Activated CD4-positive, alpha-beta T cell treated with anti-CD3 and anti-CD28 coated beads, Interleukin-2, amount 10 ng/mL, durations not matched to agents 24 days and 14 days (primary cell): ENCODE measurements around the gene ZNF688. TPM values are rescaled to one million over a fixed set of nuclear protein-coding genes. Genes with fewer than 3 reads are reported as not detected.

ENCODE experiments used
- DNase-seq: peaks from one replicate; pipeline ENCODE4 v3.0.0; 2022
- H3K27ac Mint-ChIP-seq: one replicate; pipeline ENCODE4 v1.8.0; 2022; ENCODE audit warnings: mild to moderate bottlenecking, mixed read lengths
- H3K27me3 Mint-ChIP-seq: one replicate; pipeline ENCODE4 v1.8.0; 2022; ENCODE audit warnings: mixed read lengths
- H3K36me3 Mint-ChIP-seq: one replicate; pipeline ENCODE4 v1.8.0; 2022; ENCODE audit warnings: low read depth, mild to moderate bottlenecking, mixed read lengths
- H3K4me1 Mint-ChIP-seq: one replicate; pipeline ENCODE4 v1.8.0; 2021; ENCODE audit warnings: mixed read lengths
- H3K4me3 Mint-ChIP-seq: one replicate; pipeline ENCODE4 v1.8.0; 2022; ENCODE audit warnings: mild to moderate bottlenecking, moderate library complexity, mixed read lengths
- H3K9me3 Mint-ChIP-seq: one replicate; pipeline ENCODE4 v1.8.0; 2021; ENCODE audit warnings: mixed read lengths
- intact Hi-C: fragments of 100-400 bp; cut with micrococcal nuclease; formaldehyde crosslinking; loops from one replicate; pipeline ENCODE4 v1.15.1; 2023
- total RNA-seq: library from RNA; stranded (reverse); gene quantifications from 2 replicates; pipeline ENCODE4 v1.2.3, GENCODE V29; 2022

ZNF688 gene
- total RNA-seq, 1 donor from 2014 or later, result 6.6 TPM

DNA sequence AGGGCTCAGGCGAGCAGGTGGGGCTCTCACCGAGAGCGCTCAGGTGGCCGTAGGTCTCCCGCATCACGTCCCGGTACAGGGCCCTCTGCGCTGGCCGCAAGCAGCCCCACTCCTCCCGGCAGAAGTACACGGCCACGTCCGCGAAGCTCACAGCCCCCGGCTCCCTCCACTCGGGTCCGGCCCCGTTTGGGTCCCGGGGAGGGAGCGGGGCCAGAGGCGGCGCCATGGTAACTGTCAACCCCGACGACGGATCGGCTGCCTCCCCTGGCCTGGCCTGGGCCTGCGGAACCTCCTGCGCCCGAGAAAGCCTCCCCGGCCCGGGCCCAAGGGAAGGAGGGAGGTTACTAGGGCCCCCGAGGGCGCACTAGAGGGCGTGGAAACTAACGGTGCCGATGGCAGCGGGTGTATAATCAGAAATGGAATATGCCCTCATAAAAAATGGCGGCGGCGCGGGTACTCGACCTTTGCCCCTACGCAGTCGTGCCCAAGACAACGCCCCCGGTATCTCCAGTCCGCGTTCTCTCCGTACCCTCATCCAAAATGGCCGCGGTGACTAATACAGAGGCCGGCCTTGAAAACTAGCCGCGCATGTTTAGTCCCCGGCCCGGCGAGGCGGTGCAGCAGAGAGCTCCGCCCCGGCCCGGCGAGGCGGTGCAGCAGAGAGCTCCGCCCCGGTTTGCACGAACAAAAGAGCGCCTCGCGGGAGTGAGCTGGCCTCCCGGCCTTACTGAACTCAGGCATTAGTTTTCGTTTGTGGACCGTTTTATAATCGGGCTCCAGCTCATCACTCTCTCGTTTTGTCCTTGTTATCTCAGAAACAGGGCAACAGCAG is 13.3 kb downstream of the ZNF688 start, which contains the start of gene ZNF764:
Gene ZNF764 (minus strand): TSS at position 418 of the 832 bp plus-strand sequence. CDS start 192 bp downstream, at position 226.
- peak; percentile 99 for DNase-seq
- H3K9me3 Mint-ChIP-seq, result no peaks in the 10 kb centered on the region
- H3K4me3 Mint-ChIP-seq, result peak within 1 kb of the TSS; percentile 91
- H3K27ac Mint-ChIP-seq, result peak within 1 kb of the TSS; percentile 91
- no peaks in the 10 kb centered on the region for H3K27me3 Mint-ChIP-seq
- intact Hi-C loops, result loop anchor here (1.0 kb wide), 4 partner anchors 13 to 100 kb away; partner anchors contain the start of genes FBRS, ZNF688 and ZNF785
- peaks cover 20% of the 10 kb centered on the region for H3K36me3 Mint-ChIP-seq
- peaks cover 41% of the 10 kb centered on the region for H3K4me1 Mint-ChIP-seq

DNA sequence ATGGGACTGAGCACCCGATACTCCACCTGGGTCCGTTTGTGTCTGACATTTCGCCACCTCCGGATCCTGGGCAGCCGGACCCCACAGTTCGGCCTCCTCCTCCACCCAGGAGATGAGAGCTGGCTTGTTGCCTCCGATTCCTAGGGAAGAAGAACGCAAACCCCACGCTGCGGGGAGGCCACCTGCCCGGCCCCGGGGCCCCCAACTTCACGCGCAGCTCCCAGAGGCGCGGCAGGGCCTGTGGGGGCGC is 13.9 kb downstream of the ZNF688 start:
- no peaks in the 10 kb centered on the region for H3K27me3 Mint-ChIP-seq
- DNase-seq, result no peak
- peak overlapping the region; percentile 91 for H3K27ac Mint-ChIP-seq
- intact Hi-C loops, result no loop called here
- H3K9me3 Mint-ChIP-seq, result no peaks in the 10 kb centered on the region
- H3K36me3 Mint-ChIP-seq, result peaks cover 24% of the 10 kb centered on the region
- peak overlapping the region; percentile 91 for H3K4me3 Mint-ChIP-seq
- H3K4me1 Mint-ChIP-seq, result peaks cover 46% of the 10 kb centered on the region

DNA sequence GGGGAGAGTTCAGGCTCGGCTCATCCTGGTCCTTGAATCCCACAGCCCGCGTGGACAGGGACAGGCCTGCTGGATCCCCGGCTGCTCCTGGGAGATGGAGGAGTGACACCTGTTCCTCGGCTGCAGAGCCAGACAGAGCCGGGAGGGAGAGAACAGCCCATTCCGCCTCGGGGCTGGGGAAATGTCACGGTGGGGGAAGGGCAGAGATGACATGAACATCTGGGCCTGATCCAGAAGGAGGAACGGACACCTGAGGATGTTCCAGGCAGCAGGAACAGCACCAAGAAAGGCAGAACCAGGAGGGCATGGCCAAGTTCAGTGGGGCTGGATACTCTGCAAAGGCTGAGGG is 15.4 kb downstream of the ZNF688 start:
- Mint-ChIP-seq H3K4me3 (peak overlapping the region; percentile 91), H3K27me3 (no peaks in the 10 kb centered on the region), H3K4me1 (peaks cover 55% of the 10 kb centered on the region), H3K9me3 (no peaks in the 10 kb centered on the region), H3K36me3 (peaks cover 30% of the 10 kb centered on the region), H3K27ac (peak overlapping the region; percentile 69)
- intact Hi-C loops, result no loop called here
- DNase-seq, result no peak

DNA sequence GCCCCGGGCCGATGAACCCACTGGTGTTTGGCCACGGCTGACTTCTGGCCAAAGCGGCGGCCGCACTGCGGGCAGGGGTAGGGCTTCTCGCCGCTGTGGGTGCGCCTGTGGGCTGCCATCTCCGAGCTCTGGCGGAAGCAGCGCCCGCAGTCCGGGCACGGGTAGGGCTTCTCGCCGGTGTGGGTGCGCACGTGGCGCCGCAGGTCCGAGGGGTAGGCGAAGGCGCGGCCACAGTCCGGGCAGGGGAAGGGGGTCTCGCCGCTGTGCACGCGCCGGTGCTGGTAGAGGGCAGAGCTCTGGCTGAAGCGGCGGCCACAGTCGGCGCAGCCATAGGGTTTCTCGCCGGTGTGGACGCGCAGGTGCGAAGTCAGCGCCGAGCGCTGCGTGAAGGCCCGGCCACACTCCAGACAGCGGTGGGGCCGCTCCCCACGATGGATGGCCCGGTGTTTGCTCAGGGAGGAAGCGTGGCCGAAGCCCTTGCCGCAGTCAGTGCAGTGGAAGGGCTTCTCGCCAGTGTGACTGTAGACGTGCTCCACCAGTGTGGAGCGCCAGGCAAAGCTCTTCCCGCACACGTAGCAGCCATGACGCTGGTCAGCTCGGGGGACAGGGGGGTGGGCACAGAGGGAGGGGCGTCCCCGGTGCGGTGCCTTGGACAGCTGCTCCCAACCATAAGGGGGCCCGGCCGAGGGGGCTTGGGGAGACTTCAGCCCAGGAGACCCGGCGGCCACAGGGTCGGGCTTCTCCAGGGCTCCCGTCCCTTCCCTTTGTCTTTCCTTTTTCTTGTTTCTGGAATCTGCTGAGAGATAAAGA is 16.0 kb downstream of the ZNF688 start:
- H3K4me1 Mint-ChIP-seq, result peaks cover 56% of the 10 kb centered on the region
- no peaks in the 10 kb centered on the region for H3K27me3 Mint-ChIP-seq
- H3K36me3 Mint-ChIP-seq, result peaks cover 30% of the 10 kb centered on the region
- H3K9me3 Mint-ChIP-seq, result no peaks in the 10 kb centered on the region
- H3K27ac Mint-ChIP-seq, result peak overlapping the region; percentile 69
- peak overlapping the region; percentile 91 for H3K4me3 Mint-ChIP-seq
- intact Hi-C loops, result no loop called here
- no peak for DNase-seq

DNA sequence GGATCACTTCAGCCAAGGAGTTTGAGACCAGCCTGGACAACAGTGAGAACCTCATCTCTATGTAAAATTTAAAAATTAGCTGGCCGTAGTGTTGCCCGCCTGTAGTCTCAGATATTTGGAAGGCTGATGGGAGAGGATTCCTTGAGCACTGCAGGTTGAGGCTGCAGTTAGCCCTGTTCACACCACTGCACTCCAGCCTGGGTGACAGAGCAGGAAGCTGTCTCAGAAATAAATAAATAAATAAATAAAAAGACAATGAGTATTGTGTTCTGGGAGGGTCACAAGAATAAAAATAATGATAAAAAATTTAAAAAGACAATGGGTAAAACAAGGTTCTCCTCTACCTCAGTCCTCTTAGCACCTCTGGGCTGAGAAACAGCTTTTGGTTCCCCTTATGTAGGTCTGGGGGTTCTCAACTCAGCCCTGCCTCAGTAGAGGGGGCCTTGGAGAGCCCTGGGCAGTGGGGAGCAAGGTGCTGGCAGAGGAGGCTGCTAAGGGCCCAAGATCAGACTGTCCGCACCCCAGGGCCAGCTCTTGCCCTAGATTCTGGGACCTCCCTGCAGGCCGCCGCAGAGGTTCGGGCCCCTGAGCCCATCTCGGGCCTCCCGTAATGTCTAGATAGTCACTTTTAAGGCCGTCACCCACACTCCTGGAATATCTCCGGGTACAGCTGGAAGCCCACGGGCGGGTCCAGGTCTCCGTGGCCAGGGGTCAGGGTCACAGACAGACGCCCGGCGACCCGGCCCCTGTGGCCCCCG is 16.8 kb downstream of the ZNF688 start:
- H3K4me1 Mint-ChIP-seq, result peaks cover 56% of the 10 kb centered on the region
- H3K36me3 Mint-ChIP-seq, result peaks cover 30% of the 10 kb centered on the region
- intact Hi-C loops, result no loop called here
- H3K27me3 Mint-ChIP-seq, result no peaks in the 10 kb centered on the region
- no peaks in the 10 kb centered on the region for H3K9me3 Mint-ChIP-seq
- no peak for DNase-seq
- H3K4me3 Mint-ChIP-seq, result no peak overlapping the region
- no peak overlapping the region for H3K27ac Mint-ChIP-seq

DNA sequence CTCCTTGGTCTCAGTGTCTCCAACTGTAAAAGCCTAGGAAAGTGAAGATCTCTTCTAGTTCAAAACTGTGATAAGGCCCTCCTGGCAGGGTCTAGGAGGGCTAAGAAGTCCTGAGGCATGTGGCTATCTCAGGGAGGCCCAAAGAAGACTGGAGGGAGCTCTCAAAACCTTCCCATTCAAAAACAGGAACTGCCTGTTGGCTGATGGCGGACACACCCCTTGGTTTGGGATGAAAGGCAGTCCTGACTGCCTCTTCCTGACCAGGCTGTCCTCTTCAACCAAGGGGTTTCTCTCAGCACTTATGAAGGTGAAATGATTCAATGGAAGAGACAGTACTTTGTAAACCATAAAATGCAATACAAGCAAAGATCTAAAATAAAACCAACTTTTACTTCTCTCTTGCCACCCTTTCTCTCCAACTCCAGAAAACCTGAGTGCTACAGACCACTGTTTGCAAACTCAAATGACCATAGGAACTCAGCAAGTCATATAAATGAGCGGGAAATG is 18.1 kb downstream of the ZNF688 start:
- peaks cover 51% of the 10 kb centered on the region for H3K4me1 Mint-ChIP-seq
- peak overlapping the region; percentile 92 for H3K27ac Mint-ChIP-seq
- peaks cover 30% of the 10 kb centered on the region for H3K36me3 Mint-ChIP-seq
- intact Hi-C loops, result no loop called here
- H3K27me3 Mint-ChIP-seq, result no peaks in the 10 kb centered on the region
- no peak for DNase-seq
- H3K4me3 Mint-ChIP-seq, result peak overlapping the region; percentile 46
- no peaks in the 10 kb centered on the region for H3K9me3 Mint-ChIP-seq

DNA sequence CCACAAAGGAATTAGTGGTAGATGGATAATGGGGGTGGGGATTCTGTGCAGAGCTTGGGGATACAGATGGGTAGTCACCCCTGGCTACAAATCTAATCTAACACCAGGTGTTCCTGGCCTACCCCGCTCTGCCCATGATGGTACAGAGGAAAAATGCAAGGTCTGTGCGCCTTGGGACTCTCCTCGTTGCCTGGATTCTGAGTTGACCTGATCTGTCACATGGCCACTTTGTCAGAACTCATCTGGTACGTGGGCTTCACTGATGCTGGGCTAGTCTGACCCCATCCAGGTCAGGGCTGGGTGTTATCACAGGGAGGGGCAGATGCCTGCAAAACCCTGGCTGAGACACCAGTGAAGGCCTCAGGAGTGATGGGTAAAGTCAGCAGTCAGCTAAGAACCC is 18.6 kb downstream of the ZNF688 start:
- intact Hi-C loops, result no loop called here
- Mint-ChIP-seq H3K27ac (peak overlapping the region; percentile 92), H3K4me3 (peak overlapping the region; percentile 77), H3K27me3 (no peaks in the 10 kb centered on the region), H3K36me3 (peaks cover 30% of the 10 kb centered on the region), H3K4me1 (peaks cover 53% of the 10 kb centered on the region), H3K9me3 (no peaks in the 10 kb centered on the region)
- no peak for DNase-seq

DNA sequence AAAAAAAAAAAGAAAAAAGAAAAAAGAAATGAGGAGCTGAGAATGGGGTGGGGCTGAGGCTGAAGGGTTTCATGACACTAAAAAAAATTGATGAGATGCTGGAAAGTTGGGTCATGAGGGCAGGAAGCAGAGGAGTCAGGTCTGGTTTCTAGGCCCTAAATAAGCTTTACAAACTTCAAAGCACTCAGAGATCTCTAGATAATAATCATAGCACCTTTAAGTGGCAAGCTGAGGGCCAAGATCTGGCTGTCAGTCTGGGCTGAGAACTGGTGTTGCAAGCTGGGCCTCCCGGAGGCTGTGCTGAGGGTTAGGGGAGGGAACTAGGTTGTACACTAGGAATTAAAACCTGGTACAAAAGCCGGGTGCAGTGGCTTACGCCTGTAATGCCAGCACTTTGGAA is 19.7 kb downstream of the ZNF688 start:
- no peaks in the 10 kb centered on the region for H3K9me3 Mint-ChIP-seq
- DNase-seq, result peak; percentile 91
- peak overlapping the region; percentile 92 for H3K27ac Mint-ChIP-seq
- no peaks in the 10 kb centered on the region for H3K27me3 Mint-ChIP-seq
- intact Hi-C loops, result loop anchor here (1.0 kb wide), 1 partner anchor 17 kb away; the partner anchor contains the start of gene ZNF747
- peaks cover 51% of the 10 kb centered on the region for H3K4me1 Mint-ChIP-seq
- peaks cover 28% of the 10 kb centered on the region for H3K36me3 Mint-ChIP-seq
- H3K4me3 Mint-ChIP-seq, result peak overlapping the region; percentile 77

DNA sequence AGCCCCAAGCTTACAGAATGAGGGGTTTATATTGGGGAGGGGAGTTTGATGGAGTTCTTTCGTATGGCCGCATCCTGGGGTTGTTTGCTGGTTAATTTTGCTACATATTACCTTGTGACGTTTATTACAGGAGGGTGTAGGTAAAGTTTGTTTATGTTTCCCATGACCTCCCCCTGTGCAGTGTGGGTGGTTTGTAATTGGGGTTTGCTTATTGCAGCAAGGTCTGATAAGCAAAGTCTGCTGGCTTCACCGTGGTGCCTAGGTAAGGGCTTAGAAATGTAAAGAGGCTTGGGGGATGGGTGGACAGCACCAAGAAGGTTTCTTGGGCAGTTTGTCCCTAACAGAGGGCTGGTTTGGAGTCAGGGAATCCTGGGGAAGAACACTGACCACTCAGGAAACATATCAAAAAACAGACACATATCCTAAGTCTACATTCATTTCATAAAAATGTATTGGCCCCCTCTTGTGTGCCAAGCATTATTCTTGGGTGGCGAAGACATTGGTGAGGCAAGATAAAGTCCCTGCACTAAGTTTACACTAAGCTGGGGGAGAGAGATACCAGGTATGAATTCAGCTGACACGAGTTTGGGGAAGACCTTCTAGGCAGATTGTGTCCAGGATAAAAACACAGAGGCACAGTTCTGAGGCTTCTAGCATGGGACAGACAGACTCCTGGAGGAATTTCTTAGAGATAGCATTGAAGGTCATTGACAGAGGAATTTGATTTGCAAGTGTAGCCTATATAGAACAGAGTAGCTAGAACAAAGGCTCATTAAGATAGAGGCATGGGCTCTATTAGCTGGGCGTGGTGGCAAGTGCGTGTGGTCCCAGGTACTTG is 22.9 kb downstream of the ZNF688 start:
- Mint-ChIP-seq H3K27ac (no peak overlapping the region), H3K4me1 (peaks cover 40% of the 10 kb centered on the region), H3K4me3 (no peak overlapping the region), H3K27me3 (no peaks in the 10 kb centered on the region), H3K36me3 (peaks cover 14% of the 10 kb centered on the region), H3K9me3 (no peaks in the 10 kb centered on the region)
- no peak for DNase-seq
- intact Hi-C loops, result no loop called here

DNA sequence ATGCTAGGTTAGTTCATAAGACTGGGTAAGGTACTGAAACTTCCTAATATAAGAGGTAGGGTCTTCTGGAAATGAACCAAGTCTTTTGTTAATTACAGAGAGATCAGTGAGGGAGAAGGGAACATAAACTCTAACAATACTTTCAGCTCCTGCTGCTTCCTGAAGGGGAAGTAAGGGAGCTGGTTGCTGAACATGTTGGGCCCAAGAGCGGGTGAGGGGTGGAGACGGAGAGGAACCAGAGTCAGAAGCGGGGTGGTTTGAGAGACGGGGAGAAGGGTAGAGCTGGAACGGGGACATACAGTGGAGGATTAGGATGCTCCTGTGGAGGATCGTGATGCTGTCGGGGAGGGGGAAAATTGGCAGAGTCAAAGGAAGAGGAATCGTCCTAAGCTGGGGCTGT is 25.4 kb downstream of the ZNF688 start:
- Mint-ChIP-seq H3K27ac (no peak overlapping the region), H3K36me3 (no peaks in the 10 kb centered on the region), H3K27me3 (no peaks in the 10 kb centered on the region), H3K4me3 (no peak overlapping the region), H3K4me1 (peaks cover 16% of the 10 kb centered on the region), H3K9me3 (no peaks in the 10 kb centered on the region)
- intact Hi-C loops, result no loop called here
- no peak for DNase-seq

DNA sequence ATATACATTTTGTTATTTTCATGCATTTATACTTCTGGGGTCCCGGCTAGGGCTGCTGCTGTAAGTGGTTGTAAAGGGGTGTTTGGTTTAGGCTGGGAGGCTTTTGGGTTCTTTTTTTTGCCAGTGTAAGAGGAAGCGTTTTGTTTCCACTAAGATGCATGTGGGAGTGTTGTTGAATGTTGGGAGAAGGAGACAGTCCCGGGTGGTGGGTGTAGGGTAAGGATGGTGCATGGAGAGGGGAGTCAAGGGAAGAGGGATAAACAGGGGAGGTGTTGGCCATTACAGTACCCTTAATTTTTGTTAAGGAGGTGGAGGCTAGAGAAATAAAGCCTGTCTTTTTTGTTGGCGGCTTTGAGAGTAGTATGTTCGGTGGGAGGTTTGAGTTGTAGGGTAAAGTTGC is 28.4 kb downstream of the ZNF688 start:
- Mint-ChIP-seq H3K4me3 (no peak overlapping the region), H3K27me3 (no peaks in the 10 kb centered on the region), H3K36me3 (peaks cover 7% of the 10 kb centered on the region), H3K4me1 (peaks cover 6% of the 10 kb centered on the region), H3K27ac (no peak overlapping the region), H3K9me3 (no peaks in the 10 kb centered on the region)
- DNase-seq, result no peak
- intact Hi-C loops, result no loop called here

DNA sequence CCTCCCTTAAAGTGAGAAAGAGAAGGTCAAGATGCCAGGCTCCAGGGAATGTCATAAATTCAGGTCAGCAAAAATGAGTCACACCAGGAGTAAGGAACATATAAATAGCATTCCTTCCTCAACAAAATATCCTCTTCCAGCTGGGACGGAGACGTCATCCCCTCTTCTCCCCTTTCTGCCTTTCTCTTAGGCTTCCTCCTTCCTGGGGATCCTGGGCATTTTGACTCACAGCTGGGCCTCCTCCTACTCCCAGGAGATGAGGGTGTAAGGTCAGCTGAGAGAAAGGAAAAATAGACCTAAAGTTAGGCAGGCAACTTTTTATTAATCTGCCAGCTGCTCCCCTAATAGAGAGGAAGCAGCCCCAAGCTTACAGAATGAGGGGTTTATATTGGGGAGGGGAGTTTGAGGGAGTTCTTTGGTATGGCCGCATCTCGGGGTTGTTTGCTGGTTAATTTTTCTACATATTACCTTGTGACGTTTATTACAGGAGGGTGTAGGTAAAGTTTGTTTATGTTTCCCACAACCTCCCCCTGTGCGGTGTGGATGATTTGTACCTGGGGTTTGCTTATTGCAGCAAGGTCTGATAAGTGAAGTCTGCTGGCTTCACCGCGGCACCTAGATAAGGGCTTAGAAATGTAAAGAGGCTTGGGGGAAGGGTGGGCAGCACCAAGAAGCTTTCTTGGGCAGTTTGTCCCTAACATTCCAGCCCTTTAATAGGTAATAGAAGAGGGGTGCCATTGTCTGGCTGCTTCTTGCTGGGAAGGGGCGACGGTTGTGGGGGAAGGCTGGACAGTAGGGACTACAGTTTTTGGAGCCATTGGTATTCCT is 29.8 kb downstream of the ZNF688 start:
- no peaks in the 10 kb centered on the region for H3K9me3 Mint-ChIP-seq
- peaks cover 12% of the 10 kb centered on the region for H3K36me3 Mint-ChIP-seq
- intact Hi-C loops, result no loop called here
- no peak for DNase-seq
- peaks cover 8% of the 10 kb centered on the region for H3K4me1 Mint-ChIP-seq
- no peaks in the 10 kb centered on the region for H3K27me3 Mint-ChIP-seq
- H3K27ac Mint-ChIP-seq, result no peak overlapping the region
- H3K4me3 Mint-ChIP-seq, result no peak overlapping the region
